Measurements from ENCODE around the gene ST6GAL1. TPM values are rescaled to one million over a fixed set of nuclear protein-coding genes. Genes with fewer than 3 reads are reported as not detected.

Gene ST6GAL1
- total and polyA plus RNA-seq, 2 of the 4 experiments (the other 2 are of a cell fraction): 1.4 to 2.9 TPM

GRCh38 chr3:187019542-187020072 is 89.3 kb downstream of the ST6GAL1 start:
- DNase-seq (no peak), ATAC-seq (ENCODE audit: low read depth) (no peak)
- no peaks in the 10 kb centered on the region for H3K4me1 ChIP-seq (ENCODE audit: control insufficient read depth, insufficient read depth, low read length)
- no peak overlapping the region for H3K4ac ChIP-seq (ENCODE audit: low read depth, low read length)
- no peaks in the 10 kb centered on the region for H3K27me3 ChIP-seq (ENCODE audit: control insufficient read depth, insufficient read depth, low read length)
- no peak overlapping the region for H4K91ac ChIP-seq (ENCODE audit: insufficient read depth, low read depth, low read length)
- no peak overlapping the region for H2AK9ac ChIP-seq (replicated peaks; ENCODE audit: low read depth, low read length, poor library complexity)
- TF ChIP-seq, protein P1, sequence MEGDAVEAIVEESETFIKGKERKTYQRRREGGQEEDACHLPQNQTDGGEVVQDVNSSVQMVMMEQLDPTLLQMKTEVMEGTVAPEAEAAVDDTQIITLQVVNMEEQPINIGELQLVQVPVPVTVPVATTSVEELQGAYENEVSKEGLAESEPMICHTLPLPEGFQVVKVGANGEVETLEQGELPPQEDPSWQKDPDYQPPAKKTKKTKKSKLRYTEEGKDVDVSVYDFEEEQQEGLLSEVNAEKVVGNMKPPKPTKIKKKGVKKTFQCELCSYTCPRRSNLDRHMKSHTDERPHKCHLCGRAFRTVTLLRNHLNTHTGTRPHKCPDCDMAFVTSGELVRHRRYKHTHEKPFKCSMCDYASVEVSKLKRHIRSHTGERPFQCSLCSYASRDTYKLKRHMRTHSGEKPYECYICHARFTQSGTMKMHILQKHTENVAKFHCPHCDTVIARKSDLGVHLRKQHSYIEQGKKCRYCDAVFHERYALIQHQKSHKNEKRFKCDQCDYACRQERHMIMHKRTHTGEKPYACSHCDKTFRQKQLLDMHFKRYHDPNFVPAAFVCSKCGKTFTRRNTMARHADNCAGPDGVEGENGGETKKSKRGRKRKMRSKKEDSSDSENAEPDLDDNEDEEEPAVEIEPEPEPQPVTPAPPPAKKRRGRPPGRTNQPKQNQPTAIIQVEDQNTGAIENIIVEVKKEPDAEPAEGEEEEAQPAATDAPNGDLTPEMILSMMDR (conservative IDR thresholded peaks at IDR 0.05; ENCODE audit: low read depth, low read length): no peak
- TF ChIP-seq CEBPB (IDR thresholded peaks at IDR 0.05; ENCODE audit: low read depth, low read length) (no peak), CHD1 (IDR thresholded peaks at IDR 0.05; ENCODE audit: low read depth, low read length) (no peak), POLR2A (IDR thresholded peaks at IDR 0.05; ENCODE audit: low read depth, low read length) (no peak), USF2 (IDR thresholded peaks at IDR 0.05; ENCODE audit: low read depth, low read length) (no peak), SMC3 (IDR thresholded peaks at IDR 0.05; ENCODE audit: low read depth, low read length) (no peak), RFX5 (IDR thresholded peaks at IDR 0.05; ENCODE audit: low read depth, low read length) (no peak), NFE2L2 (IDR thresholded peaks at IDR 0.05; ENCODE audit: low read depth, low read length) (no peak), BHLHE40 (IDR thresholded peaks at IDR 0.05; ENCODE audit: low read depth, low read length) (no peak), FOS (IDR thresholded peaks at IDR 0.05; ENCODE audit: low read depth, low read length) (no peak), MXI1 (IDR thresholded peaks at IDR 0.05; ENCODE audit: borderline replicate concordance, low read depth, low read length) (no peak), RAD21 (IDR thresholded peaks at IDR 0.05; ENCODE audit: low read length) (no peak), MAZ (IDR thresholded peaks at IDR 0.05; ENCODE audit: borderline replicate concordance, low read depth, low read length) (no peak)
- TF ChIP-seq, protein P2, sequence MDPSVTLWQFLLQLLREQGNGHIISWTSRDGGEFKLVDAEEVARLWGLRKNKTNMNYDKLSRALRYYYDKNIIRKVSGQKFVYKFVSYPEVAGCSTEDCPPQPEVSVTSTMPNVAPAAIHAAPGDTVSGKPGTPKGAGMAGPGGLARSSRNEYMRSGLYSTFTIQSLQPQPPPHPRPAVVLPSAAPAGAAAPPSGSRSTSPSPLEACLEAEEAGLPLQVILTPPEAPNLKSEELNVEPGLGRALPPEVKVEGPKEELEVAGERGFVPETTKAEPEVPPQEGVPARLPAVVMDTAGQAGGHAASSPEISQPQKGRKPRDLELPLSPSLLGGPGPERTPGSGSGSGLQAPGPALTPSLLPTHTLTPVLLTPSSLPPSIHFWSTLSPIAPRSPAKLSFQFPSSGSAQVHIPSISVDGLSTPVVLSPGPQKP (IDR thresholded peaks at IDR 0.05; ENCODE audit: borderline replicate concordance, low read depth, low read length): no peak
- in situ Hi-C loops (cut with MboI; ENCODE audit: low sequenced_read_pairs): no loop called here
- dilution Hi-C loops (cut with HindIII; ENCODE audit: low sequenced_read_pairs, unreplicated experiment): no loop called here
- no peak overlapping the region for H2BK120ac ChIP-seq (ENCODE audit: low read depth, low read length)
- WGBS, 2 experiments (ENCODE audit: extremely low coverage in 2 of 2, insufficient read length in 1 of 2): 83% methylated on average over 1 of the region's 4 CpGs; no CpG with 5 or more reads in 1 of the 2 experiments
- H3K9me3 ChIP-seq (ENCODE audit: control insufficient read depth, insufficient read depth, low read length): no peaks in the 10 kb centered on the region
- H4K8ac ChIP-seq (ENCODE audit: low read depth in 2 of 2, low read length in 2 of 2): no peak overlapping the region
- H4K20me1 ChIP-seq (ENCODE audit: insufficient read depth, low read length): no peaks in the 10 kb centered on the region
- H3K27ac ChIP-seq (ENCODE audit: insufficient read depth, low read length): no peak overlapping the region
- no peak overlapping the region for H2BK20ac ChIP-seq (ENCODE audit: low read depth, low read length)
- H3K56ac ChIP-seq (ENCODE audit: extremely low read depth, insufficient read depth, low read length): no peak overlapping the region
- H3K18ac ChIP-seq (ENCODE audit: low read depth, low read length): no peak overlapping the region
- H3K36me3 ChIP-seq (ENCODE audit: control insufficient read depth, insufficient read depth, low read length): no peaks in the 10 kb centered on the region
- no peak overlapping the region for H3K23ac ChIP-seq (ENCODE audit: low read depth, low read length)
- H2BK5ac ChIP-seq (ENCODE audit: low read depth, low read length, poor library complexity, severe bottlenecking): no peak overlapping the region
- H3K9me1 ChIP-seq (ENCODE audit: insufficient read depth, low read length): no peaks in the 10 kb centered on the region
- ChIA-PET POLR2A (ENCODE audit: unreplicated experiment) (no interaction called here), CTCF (no interaction called here)
- H2BK15ac ChIP-seq (ENCODE audit: low read depth, low read length): no peak overlapping the region
- no peak overlapping the region for H3K9ac ChIP-seq (ENCODE audit: low read depth, low read length)
- H2AK5ac ChIP-seq (ENCODE audit: low read depth, low read length): no peak overlapping the region
- no peak overlapping the region for H2AFZ ChIP-seq (replicated peaks; ENCODE audit: low read length, poor library complexity)
- intact Hi-C loops (cut with micrococcal nuclease): no loop called here
- no peak overlapping the region for H3K4me3 ChIP-seq (ENCODE audit: insufficient read depth, low read depth, low read length)
- H4K5ac ChIP-seq (ENCODE audit: low read depth, low read length): no peak overlapping the region
- no peak overlapping the region for H3K14ac ChIP-seq (replicated peaks; ENCODE audit: low read depth, low read length)
- no peak overlapping the region for H3K4me2 ChIP-seq (ENCODE audit: low read depth, low read length)
- no peaks in the 10 kb centered on the region for H3K79me1 ChIP-seq (ENCODE audit: low read depth in 1 of 2, low read length in 2 of 2)
- no TSS peak for BruUV-seq (replicated peaks)
